GM19043 (cell line): ENCODE measurements around the gene PHLPP2.

Experiments
- ATAC-seq: cut with Tn5 transposase; IDR thresholded peaks from one replicate; pipeline ENCODE4 v1.9.1; 2021; ENCODE audit warnings: low read depth; ENCODE audit not compliant: unreplicated experiment

PHLPP2 gene

GRCh38 chr16:71724320-71724751 lies at the start of gene PHLPP2:
Gene PHLPP2, minus strand, starts transcription at chr16:71724701. Its CDS starts 9,906 bp downstream, at chr16:71714795.
- no peak for ATAC-seq

GRCh38 chr16:71771571-71771970 lies 47.1 kb upstream of the PHLPP2 start:
- ATAC-seq, result no peak

GRCh38 chr16:71769222-71769621 lies 44.7 kb upstream of the PHLPP2 start:
- ATAC-seq, result no peak

GRCh38 chr16:71767060-71767900 lies 42.8 kb upstream of the PHLPP2 start:
- no peak for ATAC-seq

- no peak for ATAC-seq
These were observed 37.7 kb upstream of the PHLPP2 start for GRCh38 chr16:71762186-71762585.

- ATAC-seq, result no peak
These were observed 36.6 kb upstream of the PHLPP2 start for GRCh38 chr16:71761097-71761496.

- no peak for ATAC-seq
These were observed 33.8 kb upstream of the PHLPP2 start for GRCh38 chr16:71758293-71758760.

GRCh38 chr16:71754652-71755051 lies 30.2 kb upstream of the PHLPP2 start:
- ATAC-seq, result no peak

- no peak for ATAC-seq
These were observed 29.6 kb upstream of the PHLPP2 start for GRCh38 chr16:71754108-71754507.

GRCh38 chr16:71748226-71748625 lies 23.7 kb upstream of the PHLPP2 start:
- no peak for ATAC-seq

GRCh38 chr16:71746442-71747046 lies 22.0 kb upstream of the PHLPP2 start:
- no peak for ATAC-seq

- ATAC-seq, result no peak
These were observed 14.4 kb upstream of the PHLPP2 start for GRCh38 chr16:71738855-71739254.

- no peak for ATAC-seq
These were observed 13.0 kb upstream of the PHLPP2 start for GRCh38 chr16:71737501-71737900.

- no peak for ATAC-seq
These were observed 10.0 kb upstream of the PHLPP2 start for GRCh38 chr16:71734511-71734910.

- ATAC-seq, result no peak
These were observed 8.1 kb upstream of the PHLPP2 start for GRCh38 chr16:71732587-71732986.

GRCh38 chr16:71727551-71728324 lies 3.2 kb upstream of the PHLPP2 start:
- no peak for ATAC-seq

GRCh38 chr16:71726476-71727315 lies 2.2 kb upstream of the PHLPP2 start:
- no peak for ATAC-seq

GRCh38 chr16:71723537-71724319 lies 773 bp downstream of the PHLPP2 start:
- ATAC-seq, result peak; percentile 57

- peak; percentile 16 for ATAC-seq
These were observed 1.5 kb downstream of the PHLPP2 start for GRCh38 chr16:71722801-71723536.
